Coronary artery (tissue), 2 donors: ENCODE data around the gene RAB26.
"Not testable (repeated sequence)": the region's sequence is repeated elsewhere in the genome, so short reads cannot be mapped to it uniquely, and the experiment has no call there.

ENCODE experiments used
- DNase-seq: peaks from one replicate; pipeline ENCODE4 v3.0.0-alpha.2; 2017; ENCODE audit warnings: low spot score
- H3K27ac ChIP-seq, 2 donors: fragments of 200-600 bp; sonication (generic); one replicate each; pipeline ENCODE4 v1.5.1; 2016 to 2019
- H3K4me3 ChIP-seq: fragments of 200-600 bp; sonication (generic); 2 replicates; pipeline ENCODE4 v1.5.1; 2016; ENCODE audit warnings: mild to moderate bottlenecking, moderate library complexity
- TF ChIP-seq, protein P1 (sequence below): fragments of 200-600 bp; sonication (generic); IDR thresholded peaks from one replicate; pipeline ENCODE4 v1.5.1; 2019; ENCODE audit warnings: antibody characterized with exemption

The RAB26 gene

DNA sequence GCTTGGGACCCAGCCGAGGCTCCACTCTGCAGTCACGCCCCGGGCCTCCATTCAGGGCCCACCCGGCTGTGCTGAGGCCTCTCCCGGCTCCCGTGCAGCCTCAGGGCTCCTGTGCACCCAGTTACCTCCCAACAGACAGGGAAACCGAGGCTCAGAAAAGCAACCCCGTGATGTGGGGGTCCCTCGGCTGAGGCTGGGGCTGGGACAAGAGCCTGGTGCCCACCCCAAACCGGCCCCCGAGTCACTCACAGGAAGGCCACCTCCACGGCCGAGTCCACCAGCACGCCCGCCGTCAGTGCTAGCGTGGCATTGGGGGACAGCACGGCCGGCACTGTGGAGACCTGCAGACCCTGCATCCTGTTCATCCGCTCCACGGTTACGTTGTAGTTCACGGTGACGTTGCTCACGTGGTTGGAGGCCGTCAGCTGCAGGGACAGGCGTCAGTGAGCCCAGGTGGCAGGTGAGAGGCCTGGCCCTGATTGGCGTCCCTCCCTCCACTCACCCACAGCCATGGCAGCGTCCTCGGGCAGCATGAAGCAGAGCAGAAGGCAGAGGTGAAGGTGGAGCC is 35.8 kb upstream of the RAB26 start:
- H3K4me3 ChIP-seq, DNase-seq, H3K27ac ChIP-seq: not testable (repeated sequence)

DNA sequence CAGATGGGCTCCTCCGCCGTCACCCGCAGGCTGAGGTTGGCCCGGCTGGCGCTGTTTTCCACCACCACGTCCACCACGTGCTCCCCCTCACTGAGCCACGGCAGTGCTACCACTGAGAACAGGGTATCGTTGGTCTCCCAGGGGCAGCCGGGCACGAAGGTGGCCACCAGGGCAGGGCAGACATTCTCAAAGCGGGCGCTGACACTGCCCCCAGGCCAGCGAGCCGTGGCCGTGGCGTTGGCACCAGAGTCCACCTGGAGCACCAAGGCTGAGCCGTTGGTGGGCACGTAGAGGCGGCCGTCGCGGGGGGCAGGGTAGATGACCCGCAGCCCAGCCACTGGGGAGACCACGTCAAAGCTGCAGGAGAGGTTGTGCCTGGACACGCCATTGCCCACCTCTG is 34.2 kb upstream of the RAB26 start:
- not testable (repeated sequence) for H3K27ac ChIP-seq, H3K4me3 ChIP-seq, DNase-seq

DNA sequence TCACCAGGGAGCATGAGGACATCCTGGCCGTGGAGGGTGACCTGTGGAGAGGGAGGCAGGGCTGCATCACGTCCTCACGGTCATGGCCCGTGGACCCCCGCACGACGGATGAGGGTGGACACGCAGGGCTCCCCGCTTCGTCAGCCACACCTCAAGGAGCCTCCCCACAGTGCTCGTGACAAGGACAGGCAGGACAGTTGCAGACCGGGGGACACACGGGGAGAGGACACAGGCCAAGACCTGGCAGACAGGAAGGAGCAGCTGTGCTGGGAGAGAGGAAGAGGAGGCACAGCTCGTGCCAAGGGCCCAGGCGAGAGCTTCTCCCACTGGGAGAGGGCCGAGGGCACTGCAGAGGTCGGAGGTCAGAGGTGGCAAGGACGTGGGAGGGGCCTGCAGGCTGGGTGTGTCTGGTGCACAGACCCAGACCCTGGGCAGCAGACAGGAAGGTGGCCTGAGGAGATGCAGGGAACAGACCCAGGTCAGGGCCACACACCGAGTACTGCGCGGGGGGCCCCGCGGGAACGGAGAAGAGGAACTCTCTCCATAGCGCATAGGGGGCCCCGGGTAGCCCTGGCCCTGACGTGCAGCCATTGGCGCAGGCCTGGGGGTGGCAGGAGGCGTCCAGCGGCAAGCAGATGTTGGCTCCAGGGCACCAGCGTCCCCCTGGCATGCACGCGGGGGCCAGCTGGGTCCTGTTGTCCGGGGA is 33.4 kb upstream of the RAB26 start:
- not testable (repeated sequence) for H3K4me3 ChIP-seq, H3K27ac ChIP-seq

GRCh38 chr16:2115591-2115973 is 32.8 kb upstream of the RAB26 start:
- no peak overlapping the region for H3K4me3 ChIP-seq
- H3K27ac ChIP-seq, result no peak overlapping the region
- TF ChIP-seq, protein P1, sequence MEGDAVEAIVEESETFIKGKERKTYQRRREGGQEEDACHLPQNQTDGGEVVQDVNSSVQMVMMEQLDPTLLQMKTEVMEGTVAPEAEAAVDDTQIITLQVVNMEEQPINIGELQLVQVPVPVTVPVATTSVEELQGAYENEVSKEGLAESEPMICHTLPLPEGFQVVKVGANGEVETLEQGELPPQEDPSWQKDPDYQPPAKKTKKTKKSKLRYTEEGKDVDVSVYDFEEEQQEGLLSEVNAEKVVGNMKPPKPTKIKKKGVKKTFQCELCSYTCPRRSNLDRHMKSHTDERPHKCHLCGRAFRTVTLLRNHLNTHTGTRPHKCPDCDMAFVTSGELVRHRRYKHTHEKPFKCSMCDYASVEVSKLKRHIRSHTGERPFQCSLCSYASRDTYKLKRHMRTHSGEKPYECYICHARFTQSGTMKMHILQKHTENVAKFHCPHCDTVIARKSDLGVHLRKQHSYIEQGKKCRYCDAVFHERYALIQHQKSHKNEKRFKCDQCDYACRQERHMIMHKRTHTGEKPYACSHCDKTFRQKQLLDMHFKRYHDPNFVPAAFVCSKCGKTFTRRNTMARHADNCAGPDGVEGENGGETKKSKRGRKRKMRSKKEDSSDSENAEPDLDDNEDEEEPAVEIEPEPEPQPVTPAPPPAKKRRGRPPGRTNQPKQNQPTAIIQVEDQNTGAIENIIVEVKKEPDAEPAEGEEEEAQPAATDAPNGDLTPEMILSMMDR, result no peak
- no peak for DNase-seq

More for the DNA sequence above, 33.4 kb upstream of the RAB26 start:
- not testable (repeated sequence) for DNase-seq

GRCh38 chr16:2116428-2116827 is 32.0 kb upstream of the RAB26 start:
- not testable (repeated sequence) for H3K27ac ChIP-seq, DNase-seq, H3K4me3 ChIP-seq

DNA sequence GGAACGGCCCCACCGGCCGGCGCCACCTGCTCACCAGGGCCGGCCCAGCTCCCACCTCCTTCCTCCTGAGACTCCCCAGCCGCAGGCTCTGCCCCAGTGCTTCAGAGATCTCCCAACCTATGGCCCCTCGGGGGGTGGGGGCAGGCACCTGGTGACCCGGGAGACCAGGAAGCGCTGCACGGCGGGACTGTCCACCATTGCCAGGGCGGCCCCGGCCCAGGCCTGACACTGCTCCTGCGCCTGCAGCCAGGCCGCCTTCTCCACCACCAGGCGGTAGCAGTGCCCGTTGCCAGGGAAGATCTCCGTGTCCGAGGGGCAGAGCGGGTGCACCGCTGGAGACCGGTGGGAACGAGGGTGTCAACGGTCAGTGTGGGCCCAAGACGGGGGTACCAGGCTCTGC is 31.1 kb upstream of the RAB26 start:
- H3K4me3 ChIP-seq, DNase-seq, H3K27ac ChIP-seq: not testable (repeated sequence)

- not testable (repeated sequence) for H3K4me3 ChIP-seq, DNase-seq, H3K27ac ChIP-seq
Measured at GRCh38 chr16:2117960-2118722, 30.3 kb upstream of the RAB26 start.

- TF ChIP-seq, protein P1, result peak; percentile 30
- H3K4me3 ChIP-seq, result peak overlapping the region; percentile 68
- DNase-seq, result not testable (repeated sequence)
- peak overlapping the region; percentile 98 to 99 for H3K27ac ChIP-seq
Measured at GRCh38 chr16:2121325-2121724, 27.1 kb upstream of the RAB26 start.

GRCh38 chr16:2121853-2122252 is 26.6 kb upstream of the RAB26 start:
- DNase-seq, result peak; percentile 82
- H3K4me3 ChIP-seq, result peak overlapping the region; percentile 68
- TF ChIP-seq, protein P1, result no peak

DNA sequence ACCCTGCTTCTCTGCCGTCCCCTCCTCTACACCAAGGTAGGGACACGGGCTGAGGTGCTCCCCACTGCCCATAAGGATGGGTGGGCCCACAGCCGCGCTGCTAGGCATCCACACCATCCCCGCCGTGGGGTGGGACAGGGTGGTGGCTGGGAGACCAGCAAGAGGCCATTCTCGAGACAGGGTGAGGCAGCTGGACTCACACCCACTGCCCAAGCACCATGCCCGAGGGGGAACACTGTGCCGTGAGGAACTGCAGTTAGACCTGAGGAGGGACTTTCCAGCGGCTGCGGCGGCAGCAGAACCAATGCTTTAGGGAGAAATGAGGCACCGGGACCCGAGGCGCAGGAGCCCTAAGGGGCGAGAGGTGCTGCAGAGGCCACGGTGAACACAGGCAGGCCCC is 26.0 kb upstream of the RAB26 start:
- TF ChIP-seq, protein P1, result no peak
- Histone ChIP-seq H3K27ac (peak overlapping the region; percentile 98 to 99), H3K4me3 (peak overlapping the region; percentile 68)
- DNase-seq, result no peak

More at GRCh38 chr16:2121853-2122252, 26.6 kb upstream of the RAB26 start:
- H3K27ac ChIP-seq, result peak overlapping the region; percentile 98 to 99

DNA sequence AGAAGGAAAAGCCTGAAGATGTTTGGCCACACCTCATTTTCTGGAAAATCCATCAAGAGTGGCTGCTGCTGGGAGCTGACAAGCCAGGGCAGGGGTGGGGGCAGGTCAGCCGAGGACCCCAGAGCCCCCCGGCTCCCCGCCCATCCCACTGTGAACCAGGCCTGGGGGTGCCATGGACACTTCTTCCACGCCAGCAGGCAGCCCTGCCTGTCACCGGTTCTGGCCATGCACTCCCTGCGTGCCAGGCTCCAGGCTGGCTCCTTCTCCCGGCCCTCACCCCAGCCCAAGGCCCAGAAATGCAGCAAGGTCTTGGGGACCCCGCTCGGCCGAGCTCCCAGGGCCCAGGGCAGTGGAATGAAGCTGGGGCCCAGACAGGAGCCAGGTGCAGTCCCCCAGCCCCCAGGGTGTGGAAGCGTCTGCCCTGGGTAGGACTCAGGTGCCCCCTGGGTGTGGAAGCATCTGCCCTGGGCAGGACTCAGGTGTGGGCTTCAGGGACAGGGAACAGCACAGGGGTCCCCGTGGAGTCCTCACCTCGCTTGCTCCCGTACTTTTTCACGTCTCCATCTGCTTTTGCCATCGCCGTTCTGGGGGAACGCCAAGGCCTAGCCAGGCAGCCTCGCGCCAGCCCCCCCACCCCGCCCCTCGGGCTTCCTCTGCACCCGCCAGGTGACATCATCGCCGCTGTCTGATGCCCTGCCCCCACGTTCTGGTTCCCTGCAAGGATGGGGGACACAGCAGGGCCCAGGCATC is 25.3 kb upstream of the RAB26 start:
- peak overlapping the region; percentile 98 to 99 for H3K27ac ChIP-seq
- peak overlapping the region; percentile 68 for H3K4me3 ChIP-seq

DNA sequence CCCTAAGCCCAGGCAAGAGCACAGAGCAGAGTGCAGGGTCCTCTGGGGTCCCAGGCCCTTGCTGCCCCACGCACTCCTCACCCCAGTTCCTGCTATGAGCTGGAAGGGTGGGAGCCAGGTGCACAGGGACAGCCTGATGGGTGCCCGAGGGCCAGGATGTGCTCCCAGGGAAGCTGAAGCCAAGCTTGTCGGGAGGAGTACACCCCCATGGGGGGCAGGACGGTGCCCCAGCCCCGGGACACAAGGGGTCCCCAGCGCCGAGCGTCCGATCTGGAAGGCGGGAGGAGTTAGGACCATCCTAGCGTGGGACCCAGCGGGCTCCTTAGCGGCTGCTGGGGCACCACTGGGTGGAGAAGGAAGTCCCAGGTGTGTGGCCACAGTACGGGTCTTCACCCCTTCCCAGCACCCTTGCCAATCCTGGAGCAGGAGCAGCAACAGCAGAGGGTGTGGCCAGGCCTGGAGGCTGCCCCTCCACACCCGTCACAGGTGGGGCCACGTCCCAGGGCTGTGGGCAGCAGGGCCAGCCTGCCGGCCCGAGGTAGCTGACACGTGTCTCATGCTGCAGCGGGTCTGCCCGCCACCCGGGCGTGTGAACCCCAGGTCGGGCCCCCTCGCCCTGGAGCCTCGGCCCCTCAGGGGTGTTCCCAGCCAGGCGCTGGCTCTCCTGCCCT is 24.6 kb upstream of the RAB26 start:
- peak overlapping the region; percentile 68 for H3K4me3 ChIP-seq
- H3K27ac ChIP-seq, result peak overlapping the region; percentile 98 to 99
- not testable (repeated sequence) for DNase-seq

More for the DNA sequence above, 25.3 kb upstream of the RAB26 start:
- not testable (repeated sequence) for DNase-seq

DNA sequence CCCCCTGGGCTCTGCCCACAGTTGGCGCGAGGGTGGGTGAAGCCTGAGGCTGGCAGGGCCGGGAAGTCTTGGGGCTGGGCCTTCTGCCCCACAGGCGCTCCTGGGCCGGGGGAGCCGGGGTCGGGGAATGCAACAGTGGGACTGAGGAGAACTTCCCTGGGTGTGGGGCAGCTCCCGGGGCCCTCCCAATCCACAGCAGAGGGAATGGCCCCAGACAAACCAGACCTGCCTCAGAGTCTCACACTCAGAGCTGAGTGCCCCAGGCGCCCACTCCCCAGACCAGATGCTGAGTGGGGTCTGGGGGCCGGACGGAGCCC is 24.1 kb upstream of the RAB26 start:
- not testable (repeated sequence) for DNase-seq
- H3K4me3 ChIP-seq, result peak overlapping the region; percentile 68
- peak overlapping the region; percentile 98 to 99 for H3K27ac ChIP-seq
